ENCODE results near the gene NID1. TPM values are rescaled to one million over a fixed set of nuclear protein-coding genes. Genes with fewer than 3 reads are reported as not detected.
"Not testable (repeated sequence)": the region's sequence is repeated elsewhere in the genome, so short reads cannot be mapped to it uniquely, and the experiment has no call there.

Gene NID1
- total RNA-seq, 6 experiments from 2014 or later: 45.7 to 67.1 (median 59.1) TPM

GRCh38 chr1:236078993-236079392 is 14.1 kb upstream of the NID1 start:
- no peaks in the 10 kb centered on the region for H3K27me3 ChIP-seq
- 60% methylated on average over 2 of the region's 2 CpGs for WGBS (ENCODE audit: insufficient coverage, low coverage, low lambda C conversion rate, missing lambda C conversion rate)
- TF ChIP-seq CTCF (IDR thresholded peaks at IDR 0.05) (no peak), POLR2A (IDR thresholded peaks at IDR 0.05) (no peak)
- H3K9me3 ChIP-seq: no peaks in the 10 kb centered on the region
- H3K4me3 ChIP-seq: no peak overlapping the region
- peaks cover 0 to 23% (median 7%) of the 10 kb centered on the region in 4 donors for H3K4me1 ChIP-seq
- ATAC-seq (no peak), DNase-seq (no peak)
- H3K27ac ChIP-seq: no peak overlapping the region
- H3K36me3 ChIP-seq: no peaks in the 10 kb centered on the region
- intact Hi-C loops (cut with DNase I): no loop called here

- WGBS (ENCODE audit: insufficient coverage, low coverage, low lambda C conversion rate, missing lambda C conversion rate): 97% methylated on average over 4 of the region's 4 CpGs
- H3K9me3 ChIP-seq; H3K36me3 ChIP-seq; ATAC-seq; H3K27me3 ChIP-seq; H3K27ac ChIP-seq; intact Hi-C loops (cut with DNase I); DNase-seq; H3K4me3 ChIP-seq: not testable (repeated sequence)
- peaks cover 0 to 24% (median 7%) of the 10 kb centered on the region in 4 donors for H3K4me1 ChIP-seq
Measured at GRCh38 chr1:236078077-236078476, 13.2 kb upstream of the NID1 start.

GRCh38 chr1:236075848-236076247 is 11.0 kb upstream of the NID1 start:
- Histone ChIP-seq H3K36me3 (no peaks in the 10 kb centered on the region), H3K27me3 (no peaks in the 10 kb centered on the region), H3K4me3 (no peak overlapping the region), H3K4me1 (peaks cover 0 to 24% (median 7%) of the 10 kb centered on the region in 4 donors), H3K9me3 (no peaks in the 10 kb centered on the region), H3K27ac (peak overlapping the region in 2 of 3 donors; percentile 27 to 81)
- WGBS (ENCODE audit: insufficient coverage, low coverage, low lambda C conversion rate, missing lambda C conversion rate): 21% methylated on average over 4 of the region's 4 CpGs
- peak; percentile 81 to 96 (median 90) for ATAC-seq
- TF ChIP-seq CTCF (IDR thresholded peaks at IDR 0.05) (no peak), POLR2A (IDR thresholded peaks at IDR 0.05) (no peak)
- intact Hi-C loops (cut with DNase I): no loop called here
- DNase-seq: peak; percentile 57 to 92 (median 88)

GRCh38 chr1:236073307-236073897 is 8.5 kb upstream of the NID1 start:
- DNase-seq (no peak), ATAC-seq (no peak)
- Histone ChIP-seq H3K9me3 (no peaks in the 10 kb centered on the region), H3K4me1 (peaks cover 0 to 24% (median 7%) of the 10 kb centered on the region in 4 donors), H3K36me3 (no peaks in the 10 kb centered on the region), H3K4me3 (no peak overlapping the region), H3K27me3 (no peaks in the 10 kb centered on the region), H3K27ac (peak overlapping the region in 1 of 3 donors; percentile 81)
- no peak for TF ChIP-seq CTCF (IDR thresholded peaks at IDR 0.05)
- TF ChIP-seq POLR2A (IDR thresholded peaks at IDR 0.05): no peak
- WGBS (ENCODE audit: insufficient coverage, low coverage, low lambda C conversion rate, missing lambda C conversion rate): 86% methylated on average over 4 of the region's 4 CpGs
- intact Hi-C loops (cut with DNase I): no loop called here

- no peak for TF ChIP-seq CTCF (IDR thresholded peaks at IDR 0.05)
- no peak for TF ChIP-seq POLR2A (IDR thresholded peaks at IDR 0.05)
- H3K27me3 ChIP-seq: no peaks in the 10 kb centered on the region
- DNase-seq: no peak
- no peak overlapping the region for H3K27ac ChIP-seq
- H3K4me3 ChIP-seq: no peak overlapping the region
- ATAC-seq: no peak
- WGBS (ENCODE audit: insufficient coverage, low coverage, low lambda C conversion rate, missing lambda C conversion rate): 53% methylated on average over 4 of the region's 5 CpGs
- H3K4me1 ChIP-seq: peaks cover 0 to 24% (median 7%) of the 10 kb centered on the region in 4 donors
- H3K9me3 ChIP-seq: no peaks in the 10 kb centered on the region
- intact Hi-C loops (cut with DNase I): no loop called here
- H3K36me3 ChIP-seq: no peaks in the 10 kb centered on the region
Measured at GRCh38 chr1:236072001-236072400, 7.1 kb upstream of the NID1 start.
